Stimulated activated CD4-positive, alpha-beta T cell treated with anti-CD3 and anti-CD28 coated beads, Interleukin-4, amount 100 ng/mL, for 1 hour (primary cell): ENCODE data around the gene APBA2.
"Not testable (repeated sequence)": the region's sequence is repeated elsewhere in the genome, so short reads cannot be mapped to it uniquely, and the experiment has no call there.

Source experiments
- DNase-seq: peaks from one replicate; pipeline ENCODE4 v3.0.0-alpha.2; 2020

Gene APBA2

DNA sequence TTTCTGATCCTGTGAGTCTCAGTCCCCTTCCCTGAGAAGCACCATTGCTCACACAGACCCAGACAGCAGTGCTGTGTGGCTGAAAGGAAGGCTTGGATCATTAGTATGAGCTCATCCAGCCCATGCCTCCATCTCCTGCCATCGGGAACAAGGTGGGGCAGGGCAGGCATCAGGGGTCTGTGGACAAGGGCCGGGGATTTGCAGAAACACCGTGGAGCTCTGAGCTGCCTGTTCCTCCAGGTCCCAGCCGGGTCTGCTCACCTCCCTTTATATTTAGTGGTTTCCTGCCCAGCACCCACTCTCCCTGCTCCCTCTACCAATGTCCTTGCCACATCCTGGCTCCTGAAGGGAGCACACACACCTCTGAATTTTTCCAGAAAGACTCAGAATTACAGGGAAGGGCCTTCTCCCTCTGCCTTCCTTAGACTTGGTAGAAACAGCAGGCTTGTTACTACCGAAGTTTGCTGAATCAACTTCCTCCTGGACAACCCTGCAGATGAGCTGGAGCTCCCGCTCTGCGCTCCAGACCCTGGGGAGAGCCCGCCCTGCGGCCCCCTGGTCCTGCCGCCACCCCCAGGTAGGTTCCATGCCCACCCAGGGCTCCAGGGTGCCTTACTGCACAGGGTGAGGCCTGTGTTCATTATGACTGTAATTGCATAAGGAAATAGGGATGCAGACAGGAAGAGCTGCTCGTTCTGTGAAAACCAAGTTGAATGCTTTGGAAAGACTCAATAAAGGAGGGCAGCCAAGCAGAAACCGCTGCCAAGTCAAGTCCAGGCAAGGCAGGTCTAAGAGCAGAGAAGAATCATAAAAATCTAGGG lies 255.7 kb downstream of the APBA2 start:
- no peak for DNase-seq

DNA sequence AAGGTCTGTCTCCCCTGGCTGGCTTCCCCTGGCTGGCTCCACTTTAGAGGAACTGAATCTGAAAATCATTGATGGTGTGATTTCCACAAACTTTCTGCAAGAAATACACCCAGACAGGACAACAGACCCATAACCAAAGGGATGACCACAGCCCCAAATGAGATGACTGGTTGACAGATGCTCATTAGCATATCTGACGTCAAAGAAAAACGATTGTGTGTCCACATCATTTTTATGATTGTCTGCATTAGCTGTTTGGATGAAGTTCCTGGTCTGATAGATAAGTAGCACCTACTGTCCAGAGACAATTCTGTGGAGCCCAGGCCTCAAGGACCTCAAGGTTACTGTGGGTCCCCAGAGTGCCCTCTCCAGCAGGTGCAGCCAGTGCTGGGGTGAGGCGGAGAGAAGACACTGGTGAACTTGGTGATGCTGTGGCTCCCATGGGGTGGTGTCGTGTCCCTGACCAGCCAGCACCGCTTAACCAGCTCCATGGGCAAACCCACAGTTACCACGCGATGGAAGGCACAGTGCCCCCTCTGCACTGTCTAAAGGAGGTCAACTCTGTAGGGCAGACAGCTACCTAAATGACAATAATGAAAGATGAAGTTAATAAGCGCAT lies 256.5 kb downstream of the APBA2 start:
- no peak for DNase-seq

DNA sequence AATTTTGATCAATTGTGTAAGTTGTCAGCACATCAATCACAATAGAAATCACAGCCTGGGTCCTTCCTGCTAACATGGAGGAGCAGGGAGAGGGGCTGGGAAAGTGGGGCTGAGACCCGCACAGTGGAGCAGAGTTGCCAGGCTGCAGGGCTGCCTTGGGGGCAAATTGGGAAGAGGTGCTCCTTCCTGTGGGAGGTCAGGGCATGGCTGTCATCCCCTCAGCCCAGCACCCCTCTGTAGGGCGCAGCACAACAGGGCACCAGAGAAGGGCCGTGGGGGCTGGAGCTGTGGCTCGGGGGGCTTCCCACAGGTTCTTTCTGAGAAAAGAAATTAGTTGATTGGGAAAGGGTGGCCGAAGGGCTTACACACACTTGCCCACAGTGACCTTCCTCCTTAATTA lies 257.5 kb downstream of the APBA2 start:
- DNase-seq, result no peak

DNA sequence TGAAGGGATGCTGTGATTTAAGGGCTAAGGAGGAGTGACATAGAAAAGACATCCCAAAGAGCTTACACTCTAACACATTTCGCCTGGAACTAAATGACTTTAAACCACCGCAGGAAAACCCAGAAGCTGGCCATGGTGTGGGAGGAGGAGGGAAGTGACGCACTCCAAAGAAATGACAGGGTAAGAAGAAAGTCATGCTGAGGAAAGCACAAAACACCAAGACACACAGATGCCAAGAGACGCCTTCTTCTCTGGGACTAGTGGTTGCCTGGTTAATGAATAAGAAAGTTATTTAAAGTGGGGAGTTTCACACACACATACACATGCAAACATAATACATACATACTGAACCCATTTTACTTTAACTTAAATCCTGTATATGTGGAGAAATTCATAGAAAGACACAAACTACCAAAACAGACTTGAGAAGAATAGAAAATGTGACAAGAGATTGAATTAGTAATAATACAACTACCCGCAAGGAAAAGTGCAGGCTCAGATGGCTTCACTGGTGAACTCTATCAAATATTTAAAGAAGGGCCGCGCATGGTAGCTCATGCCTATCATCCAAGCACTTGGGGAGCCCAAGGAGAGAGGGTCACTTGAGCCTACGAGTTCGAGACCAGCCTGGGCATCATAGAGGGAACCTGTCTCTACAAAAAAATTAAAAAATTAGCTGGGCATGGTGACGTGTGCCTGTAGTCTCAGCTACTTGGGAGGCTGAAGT lies 258.3 kb downstream of the APBA2 start:
- DNase-seq, result no peak

DNA sequence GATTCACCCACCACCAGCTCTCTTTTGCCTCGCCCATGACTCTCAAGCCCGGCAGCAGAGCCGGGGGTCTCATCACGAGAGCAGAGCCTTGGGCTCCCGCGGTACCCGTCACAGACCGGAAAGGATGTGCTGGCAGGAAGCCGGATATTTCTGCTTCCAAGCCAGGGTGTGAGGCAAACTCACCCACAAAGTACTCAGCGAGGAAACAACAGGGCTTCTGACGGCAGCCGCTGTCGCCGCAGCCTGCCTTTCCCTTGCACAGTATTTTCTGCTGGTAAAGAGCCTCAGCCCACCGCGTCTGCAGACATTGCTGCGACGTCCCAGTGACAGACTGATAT lies 263.9 kb downstream of the APBA2 start:
- DNase-seq, result no peak

DNA sequence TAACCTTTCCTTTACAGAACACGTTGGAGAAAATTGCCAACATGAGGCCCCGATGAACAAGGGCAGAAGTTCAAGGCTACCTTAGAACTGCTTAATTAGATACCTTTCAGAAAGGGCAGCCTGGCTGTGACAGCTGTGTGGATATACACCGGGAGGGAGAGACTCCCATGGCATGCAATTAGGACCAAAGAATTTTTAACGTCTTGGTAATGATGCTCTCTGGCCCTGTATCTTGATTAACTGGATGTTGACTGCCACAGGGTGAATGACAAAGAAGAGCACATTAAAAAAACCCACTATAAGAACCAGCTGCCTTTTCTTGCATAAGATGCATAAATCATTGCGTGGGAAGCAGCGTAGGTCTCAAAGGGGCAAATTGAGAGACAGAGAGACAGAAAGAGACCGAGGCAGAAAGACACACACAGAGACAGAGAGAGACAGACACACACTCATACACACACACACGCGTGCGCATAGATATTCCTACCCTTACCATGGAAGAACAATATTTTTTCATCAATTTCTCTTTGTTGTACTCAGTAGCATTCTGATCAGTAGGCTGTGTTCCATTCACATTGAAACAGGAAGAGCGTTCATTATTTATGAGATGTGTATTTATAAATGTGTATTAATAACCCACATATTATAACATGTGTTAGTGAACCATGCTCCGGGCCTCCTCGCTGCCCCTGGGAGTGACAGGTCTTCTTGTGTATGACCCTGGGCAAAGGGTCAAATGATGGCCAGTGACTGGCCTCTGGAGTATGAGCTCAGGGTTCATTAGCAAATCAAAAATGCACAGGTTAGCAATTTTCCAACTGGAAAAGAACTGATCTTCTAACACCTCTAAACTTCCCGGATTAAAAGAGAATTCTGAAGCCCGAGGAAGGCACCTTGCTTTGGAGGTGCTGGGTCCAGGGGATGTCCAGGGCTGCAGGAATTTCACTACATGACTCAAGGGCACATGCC lies 265.0 kb downstream of the APBA2 start:
- DNase-seq, result no peak

DNA sequence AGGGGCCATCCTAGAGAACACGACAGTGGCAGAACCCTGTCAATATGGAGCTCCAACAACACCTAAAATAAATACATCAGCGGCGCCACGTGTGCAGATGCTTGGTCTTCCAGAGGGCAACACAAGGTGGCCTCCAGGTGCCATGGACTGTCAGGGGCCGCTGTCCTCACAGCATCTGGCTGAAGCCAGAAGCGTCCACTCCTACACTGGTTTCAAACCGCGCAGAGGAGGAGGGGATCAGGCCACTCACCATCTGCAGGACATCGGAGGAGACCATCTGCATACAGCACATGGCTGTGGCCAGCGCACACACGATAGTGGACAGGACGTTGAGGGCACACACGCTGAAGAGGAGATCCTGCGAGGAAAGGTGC lies 265.7 kb downstream of the APBA2 start:
- DNase-seq, result no peak

DNA sequence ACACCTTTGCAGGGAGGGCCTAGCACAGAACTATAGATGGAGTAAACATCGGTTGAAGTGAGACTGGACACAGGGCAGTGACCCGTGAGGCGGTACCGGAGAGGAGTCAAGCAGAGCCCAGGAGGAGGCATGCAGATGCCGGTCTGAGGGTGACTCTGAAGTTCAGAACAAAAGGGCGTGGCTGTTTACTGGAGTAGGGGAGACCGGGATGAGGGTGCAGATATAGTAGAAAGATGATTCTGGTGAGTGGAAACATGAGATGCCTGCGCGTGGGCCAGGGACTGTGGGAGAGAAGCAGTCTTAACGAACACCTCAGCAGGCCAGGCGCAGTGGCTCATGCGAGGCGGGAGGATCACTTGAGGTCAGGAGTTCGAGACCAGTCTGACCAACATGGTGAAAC lies 270.7 kb downstream of the APBA2 start:
- no peak for DNase-seq

DNA sequence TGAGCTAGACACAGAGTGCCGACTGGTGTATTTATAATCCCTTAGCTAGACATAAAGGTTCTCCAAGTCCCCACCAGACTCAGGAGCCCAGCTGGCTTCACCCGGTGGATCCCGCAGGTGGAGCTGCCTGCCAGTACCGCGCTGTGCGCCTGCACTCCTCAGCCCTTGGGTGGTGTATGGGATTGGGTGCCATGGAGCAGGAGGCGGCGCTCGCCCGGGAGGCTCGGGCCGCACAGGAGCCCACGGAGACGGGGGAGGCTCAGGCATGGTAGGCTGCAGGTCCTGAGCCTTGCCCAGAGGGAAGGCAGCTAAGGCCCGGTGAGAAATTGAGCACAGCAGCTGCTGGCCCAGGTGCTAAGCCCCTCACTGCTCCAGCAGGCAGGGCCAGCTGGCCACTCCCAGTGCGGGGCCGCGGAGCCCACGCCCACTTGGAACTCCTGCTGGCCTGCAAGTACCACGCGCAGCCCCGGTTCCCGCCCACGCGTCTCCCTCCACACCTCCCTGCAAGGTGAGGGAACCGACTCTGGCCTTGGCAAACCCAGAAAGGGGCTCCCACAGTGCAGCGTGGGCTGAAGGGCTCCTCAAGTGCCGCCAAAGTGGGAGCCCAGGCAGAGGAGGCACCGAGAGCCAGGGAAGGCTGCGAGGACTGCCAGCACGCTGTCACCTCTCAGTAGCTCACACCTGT lies 274.1 kb downstream of the APBA2 start:
- no peak for DNase-seq

DNA sequence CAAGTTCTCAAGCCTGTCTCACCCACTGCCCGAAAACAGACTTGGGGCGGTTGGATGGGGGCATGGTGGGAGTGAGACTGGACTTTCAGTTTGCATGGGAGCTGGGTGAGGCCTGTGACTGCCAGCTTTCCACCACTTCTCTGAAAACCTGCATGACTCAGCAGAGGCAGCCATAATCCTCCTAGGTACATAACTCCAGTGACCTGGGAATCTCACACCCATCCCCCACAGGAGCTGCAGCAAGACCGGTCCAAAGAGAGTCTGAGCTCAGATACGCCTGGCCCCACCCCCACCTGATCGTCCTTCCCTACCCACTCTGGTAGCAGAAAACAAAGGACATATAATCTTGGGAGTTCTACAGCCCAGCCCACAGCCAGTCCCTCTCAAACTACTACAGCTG lies 276.6 kb downstream of the APBA2 start:
- DNase-seq, result no peak

DNA sequence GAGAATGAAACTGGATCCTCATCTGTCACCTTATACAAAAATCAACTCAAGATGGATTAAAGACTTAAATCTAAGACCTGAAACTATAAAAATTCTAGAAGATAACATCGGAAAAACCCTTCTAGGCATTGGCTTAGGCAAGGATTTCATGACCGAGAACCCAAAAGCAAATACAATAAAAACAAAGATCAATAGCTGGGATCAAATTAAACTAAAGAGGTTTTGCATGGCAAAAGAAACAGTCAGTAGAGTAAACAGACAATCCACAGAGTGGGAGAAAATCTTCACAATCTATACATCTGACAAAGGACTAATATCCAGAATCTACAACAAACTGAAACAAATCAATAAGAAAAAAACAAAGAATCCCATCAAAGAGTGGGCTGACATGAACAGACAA lies 281.3 kb downstream of the APBA2 start:
- not testable (repeated sequence) for DNase-seq
